Fibroblast of mammary gland (primary cell): ENCODE results near the gene ARF6.

Source experiments
- DNase-seq: peaks from one replicate; pipeline ENCODE4 v3.0.0-alpha.2; 2010; ENCODE audit warnings: low read depth
- H3K4me3 ChIP-seq: 2 replicates; pipeline ENCODE4 v1.5.1; 2011; ENCODE audit warnings: low read depth, mild to moderate bottlenecking, low read length, moderate library complexity; ENCODE audit not compliant: control insufficient read depth
- CTCF ChIP-seq: conservative IDR thresholded peaks from 2 replicates; pipeline ENCODE4 v1.5.1; 2011; ENCODE audit warnings: low read depth, low read length, inconsistent platforms; ENCODE audit not compliant: control insufficient read depth, insufficient read depth

Gene ARF6

GRCh38 chr14:49879646-49880204, 13.2 kb upstream of the ARF6 start:
- peak; percentile 76 for DNase-seq
- peak; percentile 79 for TF ChIP-seq CTCF

GRCh38 chr14:49880267-49881064, 12.4 kb upstream of the ARF6 start:
- no peak for TF ChIP-seq CTCF
- H3K4me3 ChIP-seq: no peak overlapping the region
- peak; percentile 52 for DNase-seq

More at GRCh38 chr14:49879646-49880204, 13.2 kb upstream of the ARF6 start:
- H3K4me3 ChIP-seq: no peak overlapping the region

GRCh38 chr14:49881350-49882001, 11.4 kb upstream of the ARF6 start:
- DNase-seq: no peak
- no peak for TF ChIP-seq CTCF
- no peak overlapping the region for H3K4me3 ChIP-seq

- no peak overlapping the region for H3K4me3 ChIP-seq
- DNase-seq: peak; percentile 72
These were observed 9.8 kb upstream of the ARF6 start for GRCh38 chr14:49882826-49883694.

GRCh38 chr14:49886523-49886922, 6.4 kb upstream of the ARF6 start:
- DNase-seq: no peak
- no peak overlapping the region for H3K4me3 ChIP-seq
- no peak for TF ChIP-seq CTCF

More at GRCh38 chr14:49882826-49883694, 9.8 kb upstream of the ARF6 start:
- TF ChIP-seq CTCF: no peak

GRCh38 chr14:49888293-49888692, 4.6 kb upstream of the ARF6 start:
- DNase-seq: no peak
- no peak overlapping the region for H3K4me3 ChIP-seq
- no peak for TF ChIP-seq CTCF
